CD14-positive monocyte (primary cell): Measurements from ENCODE around the gene HLA-DQA2. TPM values are rescaled to one million over a fixed set of nuclear protein-coding genes. Genes with fewer than 3 reads are reported as not detected.
A peak's percentile ranks its signal among the peaks of the same experiment; 100 is the strongest.

ENCODE experiments used
- DNase-seq, 3 donors: peaks; one replicate each; pipeline ENCODE4 v3.0.0-alpha.2; 2011 to 2022
- H2AFZ ChIP-seq: 2 replicates; pipeline ENCODE4 v1.6.0; 2012; ENCODE audit warnings: mild to moderate bottlenecking, low read depth, low read length, inconsistent platforms; ENCODE audit not compliant: insufficient read depth, poor library complexity, severe bottlenecking
- H3K27ac ChIP-seq, 2 donors: 1 replicate in 1 of 2; 2 replicates in 1 of 2; pipeline ENCODE4 v1.5.1; 2012 to 2013; ENCODE audit warnings: low read length in 2 of 2, control low read depth in 1 of 2, inconsistent platforms in 1 of 2, low read depth in 1 of 2, mild to moderate bottlenecking in 1 of 2
- H3K27me3 ChIP-seq, 2 donors: one replicate each; pipeline versions ENCODE4 v1.6.0 to v1.6.1; 2011 to 2013; ENCODE audit warnings: low read length in 2 of 2; ENCODE audit not compliant: control insufficient read depth in 2 of 2, insufficient read depth in 2 of 2
- H3K36me3 ChIP-seq, 2 donors: replicated peaks in 1 of 2; 1 replicate in 1 of 2; 2 replicates in 1 of 2; pipeline versions ENCODE4 v1.5.1 to v1.6.1; 2012 to 2013; ENCODE audit warnings: low read length in 2 of 2, control low read depth in 1 of 2, inconsistent platforms in 1 of 2, mild to moderate bottlenecking in 1 of 2; ENCODE audit not compliant: insufficient read depth in 2 of 2, control insufficient read depth in 1 of 2
- H3K4me1 ChIP-seq, 2 donors: 1 replicate in 1 of 2; 2 replicates in 1 of 2; pipeline versions ENCODE4 v1.5.1 to v1.6.1; 2012 to 2013; ENCODE audit warnings: low read length in 2 of 2, control low read depth in 1 of 2, inconsistent platforms in 1 of 2, mild to moderate bottlenecking in 1 of 2, moderate library complexity in 1 of 2; ENCODE audit not compliant: insufficient read depth in 2 of 2, control insufficient read depth in 1 of 2
- H3K4me2 ChIP-seq: replicated peaks from 2 replicates; pipeline ENCODE3; 2012; ENCODE audit warnings: low read length, moderate library complexity, mild to moderate bottlenecking; ENCODE audit not compliant: poor library complexity, severe bottlenecking; ENCODE audit errors: extremely low read depth
- H3K4me3 ChIP-seq, 3 experiments: fragments of 200-600 bp in 1 of 3; sonication (generic) in 1 of 3; replicated peaks in 1 of 3; 1 replicate in 2 of 3; 2 replicates in 1 of 3; pipeline ENCODE4 v1.5.1; 2011 to 2013; ENCODE audit warnings: low read length in 3 of 3, mild to moderate bottlenecking in 3 of 3, control low read depth in 2 of 3, low read depth in 2 of 3, inconsistent platforms in 1 of 3, moderate library complexity in 1 of 3
- H3K79me2 ChIP-seq: 2 replicates; pipeline ENCODE4 v1.6.0; 2012; ENCODE audit warnings: mild to moderate bottlenecking, control low read depth, inconsistent platforms, low read length, moderate library complexity; ENCODE audit not compliant: insufficient read depth
- H3K9ac ChIP-seq: 2 replicates; pipeline ENCODE4 v1.6.0; 2017; ENCODE audit warnings: low read length, mild to moderate bottlenecking; ENCODE audit not compliant: insufficient read depth, poor library complexity, severe bottlenecking
- H3K9me3 ChIP-seq, 2 donors: replicated peaks in 1 of 2; 1 replicate in 1 of 2; 2 replicates in 1 of 2; pipeline versions ENCODE4 v1.5.1 to v1.6.1; 2012 to 2013; ENCODE audit warnings: low read length in 2 of 2, control low read depth in 1 of 2; ENCODE audit not compliant: control insufficient read depth in 1 of 2, insufficient read depth in 1 of 2
- H4K20me1 ChIP-seq: 2 replicates; pipeline ENCODE4 v1.6.0; 2012; ENCODE audit warnings: mild to moderate bottlenecking, low read length, control low read depth, moderate library complexity; ENCODE audit not compliant: insufficient read depth
- H3K27ac Mint-ChIP-seq, 7 donors: one replicate each; pipeline ENCODE4 v1.8.0; 2020; ENCODE audit warnings: mild to moderate bottlenecking in 7 of 7, mixed read lengths in 7 of 7, moderate library complexity in 6 of 7, inconsistent platforms in 2 of 7
- H3K27me3 Mint-ChIP-seq, 3 donors: one replicate each; pipeline ENCODE4 v1.8.0; 2021 to 2022; ENCODE audit warnings: low read depth in 3 of 3, mild to moderate bottlenecking in 3 of 3, mixed read lengths in 3 of 3, moderate library complexity in 3 of 3, inconsistent platforms in 1 of 3
- H3K36me3 Mint-ChIP-seq, 2 donors: one replicate each; pipeline ENCODE4 v1.8.0; 2020; ENCODE audit warnings: mixed read lengths in 2 of 2, inconsistent platforms in 1 of 2, mild to moderate bottlenecking in 1 of 2
- H3K4me1 Mint-ChIP-seq: one replicate; pipeline ENCODE4 v1.8.0; 2020; ENCODE audit warnings: mild to moderate bottlenecking, mixed read lengths
- H3K4me3 Mint-ChIP-seq, 2 donors: one replicate each; pipeline ENCODE4 v1.8.0; 2020; ENCODE audit warnings: mild to moderate bottlenecking in 2 of 2, mixed read lengths in 2 of 2, moderate library complexity in 1 of 2
- H3K9me3 Mint-ChIP-seq, 7 donors: one replicate each; pipeline ENCODE4 v1.8.0; 2020 to 2022; ENCODE audit warnings: mixed read lengths in 7 of 7, mild to moderate bottlenecking in 6 of 7, moderate library complexity in 6 of 7, inconsistent platforms in 2 of 7
- CTCF ChIP-seq: fragments of 200-600 bp; IDR thresholded peaks from one replicate; pipeline ENCODE4 v1.8.0; 2022; ENCODE audit warnings: antibody characterized with exemption, mild to moderate bottlenecking
- WGBS: methylation state at CpG from one replicate; pipeline ENCODE4 v1.1.5; 2013; ENCODE audit warnings: missing lambda C conversion rate; ENCODE audit not compliant: insufficient coverage; 5-methylcytosine and 5-hydroxymethylcytosine counted together
- intact Hi-C, 2 donors: fragments of 100-400 bp; cut with micrococcal nuclease; formaldehyde crosslinking; loops; one replicate each; pipeline versions ENCODE4 v1.15.0 to v1.15.1; 2023
- polyA plus RNA-seq, 3 donors: library from polyadenylated mRNA; depleted of rRNA in 1 of 3; unstranded in 2 of 3; stranded (reverse) in 1 of 3; fragments of 300-500 nt in 2 of 3; fragments of >200 nt in 1 of 3; fragmentation: Illumina TruSeq in 2 of 3; gene quantifications; 1 replicate in 2 of 3; 2 replicates in 1 of 3; pipeline ENCODE4 v1.2.3, GENCODE V29; 2012 to 2021
- small RNA-seq: library from RNA; depleted of rRNA; stranded (forward); fragments of <200 nt; gene quantifications from one replicate; pipeline ENCODE3, GENCODE V24; 2012; ENCODE audit warnings: low read depth; ENCODE audit not compliant: insufficient read length

Gene HLA-DQA2
- polyA plus RNA-seq, 3 donors = 0.24 to 53.5 (median 15.5) TPM

- no peak overlapping the region for H3K4me2 ChIP-seq
- peaks cover 43 to 46% of the 10 kb centered on the region in 2 donors for H3K4me1 ChIP-seq
- Mint-ChIP-seq H3K27ac (no peak overlapping the region), H3K9me3 (peaks cover 0 to 2% (median 0%) of the 10 kb centered on the region in 7 donors), H3K27me3 (peaks cover 1 to 5% (median 4%) of the 10 kb centered on the region in 3 donors), H3K36me3 (no peaks in the 10 kb centered on the region), H3K4me1 (peaks cover 43% of the 10 kb centered on the region), H3K4me3 (no peak overlapping the region)
- no peaks in the 10 kb centered on the region for H3K79me2 ChIP-seq
- no peaks in the 10 kb centered on the region for H3K36me3 ChIP-seq
- no CpG with 5 or more reads among the region's 3 CpGs for WGBS
- no peaks in the 10 kb centered on the region for H3K27me3 ChIP-seq
- no peak for TF ChIP-seq CTCF
- no peak overlapping the region for H2AFZ ChIP-seq
- H4K20me1 ChIP-seq = no peaks in the 10 kb centered on the region
- H3K4me3 ChIP-seq = no peak overlapping the region
- H3K9ac ChIP-seq = no peak overlapping the region
- no peaks in the 10 kb centered on the region for H3K9me3 ChIP-seq
- intact Hi-C loops = loop anchor here in 1 of 2 donors (10.0 kb wide), 2 partner anchors 88 to 548 kb away; no protein-coding TSS in a partner anchor
- no peak overlapping the region for H3K27ac ChIP-seq
- no peak for DNase-seq
Measured at GRCh38 chr6:32792901-32793435, 51.8 kb downstream of the HLA-DQA2 start.

- Histone ChIP-seq H3K4me3 (peak overlapping the region in 1 of 3 experiments; percentile 38), H4K20me1 (no peaks in the 10 kb centered on the region), H3K36me3 (no peaks in the 10 kb centered on the region), H3K4me2 (peak overlapping the region; percentile 54), H3K4me1 (peaks cover 43 to 46% of the 10 kb centered on the region in 2 donors), H3K9me3 (peaks cover 5 to 6% of the 10 kb centered on the region in 2 donors), H3K9ac (no peak overlapping the region), H3K27ac (peak overlapping the region; percentile 69 to 77), H3K27me3 (no peaks in the 10 kb centered on the region), H2AFZ (no peak overlapping the region), H3K79me2 (no peaks in the 10 kb centered on the region)
- peaks cover 0 to 1% (median 0%) of the 10 kb centered on the region in 3 donors for H3K27me3 Mint-ChIP-seq
- DNase-seq = peak; percentile 78 to 87 (median 87)
- WGBS = no CpG with 5 or more reads among the region's 2 CpGs
- peaks cover 43% of the 10 kb centered on the region for H3K4me1 Mint-ChIP-seq
- intact Hi-C loops = loop anchor here in 1 of 2 donors (10.0 kb wide), 2 partner anchors 90 to 550 kb away; no protein-coding TSS in a partner anchor
- H3K27ac Mint-ChIP-seq = peak overlapping the region; percentile 88 to 98 (median 94)
- H3K9me3 Mint-ChIP-seq = peaks cover 7 to 9% (median 9%) of the 10 kb centered on the region in 7 donors
- peaks cover 2 to 3% of the 10 kb centered on the region in 2 donors for H3K36me3 Mint-ChIP-seq
- peak overlapping the region in 1 of 2 donors; percentile 81 for H3K4me3 Mint-ChIP-seq
- no peak for TF ChIP-seq CTCF
Measured at GRCh38 chr6:32794510-32794909, 53.3 kb downstream of the HLA-DQA2 start.

Small RNAs within 50 kb of the gene (small RNA-seq; reads per million reads assigned to genes)
- not detected for gene MIR3135B

Other genes starting within 250 kb of the HLA-DQA2 start
- gene HLA-DRB5, start 211.1 kb upstream of the HLA-DQA2 start, polyA plus RNA-seq = 1,000 to 10,000 TPM in 1 of 3 donors, 100 to 1,000 TPM in 2; 168 to 1,407 (median 394) TPM
- gene HLA-DRB1, start 151.5 kb upstream of the HLA-DQA2 start, polyA plus RNA-seq = 1,000 to 10,000 TPM in 2 of 3 donors, 100 to 1,000 TPM in 1; 928 to 2,792 (median 2,645) TPM
- gene HLA-DQA1, start 104.0 kb upstream of the HLA-DQA2 start, polyA plus RNA-seq = 100 to 1,000 TPM in 2 of 3 donors, 10 to 100 TPM in 1; 98.1 to 191 (median 117) TPM
- 100 to 1,000 TPM in 2 of 3 donors, 10 to 100 TPM in 1; 66.7 to 638 (median 246) TPM for gene HLA-DQB1, start 74.7 kb upstream of the HLA-DQA2 start, polyA plus RNA-seq
- gene HLA-DQB2, start 22.1 kb downstream of the HLA-DQA2 start, polyA plus RNA-seq = 10 to 100 TPM in 1 of 3 donors, 1 to 10 TPM in 1, not detected in 1; 4.4 to 37.5 TPM
- 1 to 10 TPM in 1 of 3 donors, under 1 TPM in 2; 0.25 to 6.2 (median 0.64) TPM for gene HLA-DOB, start 75.6 kb downstream of the HLA-DQA2 start, polyA plus RNA-seq
- gene TAP2, start 97.3 kb downstream of the HLA-DQA2 start, polyA plus RNA-seq = 10 to 100 TPM; 12.6 to 48.7 (median 25.9) TPM
- 100 to 1,000 TPM; 164 to 534 (median 487) TPM for gene PSMB8, start 102.7 kb downstream of the HLA-DQA2 start, polyA plus RNA-seq
- 100 to 1,000 TPM; 119 to 221 (median 204) TPM for gene TAP1, start 112.3 kb downstream of the HLA-DQA2 start, polyA plus RNA-seq
- gene PSMB9, start 112.8 kb downstream of the HLA-DQA2 start, polyA plus RNA-seq = 100 to 1,000 TPM; 204 to 405 (median 350) TPM
- gene HLA-DMB, start 199.6 kb downstream of the HLA-DQA2 start, polyA plus RNA-seq = 100 to 1,000 TPM; 510 to 924 (median 726) TPM
- gene HLA-DMA, start 211.7 kb downstream of the HLA-DQA2 start, polyA plus RNA-seq = 100 to 1,000 TPM; 434 to 526 (median 515) TPM
- gene BRD2, start 227.2 kb downstream of the HLA-DQA2 start, polyA plus RNA-seq = 100 to 1,000 TPM in 1 of 3 donors, 10 to 100 TPM in 1, 1 to 10 TPM in 1; 9.6 to 475 (median 21.7) TPM